Fibroblast of lung (primary cell): ENCODE data around the gene SP7.

Experiments used
- EZH2 ChIP-seq: IDR thresholded peaks from 2 replicates; pipeline ENCODE4 v1.5.1; 2012; ENCODE audit warnings: low read length, control low read depth, mild to moderate bottlenecking; ENCODE audit errors: missing control alignments
- TF ChIP-seq, protein P1 (sequence below), 2 donors: IDR thresholded peaks in 1 of 2; conservative IDR thresholded peaks in 1 of 2; 1 replicate in 1 of 2; 2 replicates in 1 of 2; pipeline ENCODE4 v1.5.1; 2011 to 2012; ENCODE audit warnings: low read length in 2 of 2, control low read depth in 1 of 2, inconsistent platforms in 1 of 2, low read depth in 1 of 2, mild to moderate bottlenecking in 1 of 2

DNA sequence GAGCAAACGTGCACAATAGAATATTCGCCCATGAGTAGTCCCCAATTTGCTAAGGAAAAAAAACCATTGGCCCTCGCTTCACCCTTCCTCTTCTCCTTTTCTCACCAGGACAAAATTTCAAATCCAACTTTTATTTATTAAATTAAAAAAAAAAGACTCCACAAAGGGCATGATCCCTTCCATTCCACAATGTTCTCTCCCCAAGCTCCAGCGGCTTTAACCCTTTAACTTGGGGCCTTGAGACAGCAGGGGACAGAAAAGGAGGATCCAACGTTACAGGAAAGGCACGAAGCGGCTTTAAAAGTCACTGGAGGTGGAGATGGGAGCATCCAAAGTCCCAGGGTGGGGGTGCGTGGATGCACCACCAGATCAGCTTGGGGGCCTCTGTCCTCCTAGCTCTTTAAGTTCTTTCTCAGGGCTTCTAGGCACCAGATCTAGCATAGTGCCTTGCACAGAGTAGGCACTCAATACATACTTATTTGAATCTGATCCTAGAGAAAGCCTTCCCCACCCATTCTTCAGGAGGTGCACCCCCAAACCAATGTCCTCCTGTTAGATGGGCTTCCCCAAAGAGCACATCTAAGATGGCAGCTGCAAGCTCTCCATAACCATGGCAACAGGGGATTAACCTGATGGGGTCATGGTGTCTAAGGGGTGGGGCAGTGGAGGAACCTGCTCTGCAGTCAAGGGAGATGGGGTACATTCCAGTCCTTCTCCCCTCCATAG, 9.5 kb downstream of the SP7 start:
- TF ChIP-seq, protein P1, sequence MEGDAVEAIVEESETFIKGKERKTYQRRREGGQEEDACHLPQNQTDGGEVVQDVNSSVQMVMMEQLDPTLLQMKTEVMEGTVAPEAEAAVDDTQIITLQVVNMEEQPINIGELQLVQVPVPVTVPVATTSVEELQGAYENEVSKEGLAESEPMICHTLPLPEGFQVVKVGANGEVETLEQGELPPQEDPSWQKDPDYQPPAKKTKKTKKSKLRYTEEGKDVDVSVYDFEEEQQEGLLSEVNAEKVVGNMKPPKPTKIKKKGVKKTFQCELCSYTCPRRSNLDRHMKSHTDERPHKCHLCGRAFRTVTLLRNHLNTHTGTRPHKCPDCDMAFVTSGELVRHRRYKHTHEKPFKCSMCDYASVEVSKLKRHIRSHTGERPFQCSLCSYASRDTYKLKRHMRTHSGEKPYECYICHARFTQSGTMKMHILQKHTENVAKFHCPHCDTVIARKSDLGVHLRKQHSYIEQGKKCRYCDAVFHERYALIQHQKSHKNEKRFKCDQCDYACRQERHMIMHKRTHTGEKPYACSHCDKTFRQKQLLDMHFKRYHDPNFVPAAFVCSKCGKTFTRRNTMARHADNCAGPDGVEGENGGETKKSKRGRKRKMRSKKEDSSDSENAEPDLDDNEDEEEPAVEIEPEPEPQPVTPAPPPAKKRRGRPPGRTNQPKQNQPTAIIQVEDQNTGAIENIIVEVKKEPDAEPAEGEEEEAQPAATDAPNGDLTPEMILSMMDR (conservative IDR thresholded peaks at IDR 0.05 in 1 of 2, IDR thresholded peaks at IDR 0.05 in 1 of 2; ENCODE audit: low read depth in 1 of 2, low read length in 2 of 2): no peak
- TF ChIP-seq EZH2: no peak
